Motor neuron (in vitro differentiated cells): ENCODE measurements around the gene RHOU. TPM values are rescaled to one million over a fixed set of nuclear protein-coding genes. Genes with fewer than 3 reads are reported as not detected.
A peak's percentile ranks its signal among the peaks of the same experiment; 100 is the strongest.
"Not testable (repeated sequence)": the region's sequence is repeated elsewhere in the genome, so short reads cannot be mapped to it uniquely, and the experiment has no call there.

Source experiments
- ATAC-seq, 8 experiments: fragments of 200-7000 bp; cut with Tn5 transposase; replicated peaks in 6 of 8; 2 replicates each; pipeline ENCODE4 v1.8.0; 2021; ENCODE audit warnings: mild to moderate bottlenecking in 8 of 8, moderate library complexity in 8 of 8
- H3K27ac ChIP-seq, 2 donors: fragments of 250-450 bp; sonication (Bioruptor Pico); 2 replicates each; pipeline ENCODE4 v1.9.0; 2021; ENCODE audit warnings: antibody characterized with exemption in 2 of 2, mild to moderate bottlenecking in 2 of 2, moderate library complexity in 1 of 2
- H3K4me1 ChIP-seq, 2 donors: fragments of 250-450 bp; sonication (Bioruptor Pico); replicated peaks in 1 of 2; 2 replicates each; pipeline ENCODE4 v1.6.1; 2021; ENCODE audit warnings: antibody characterized with exemption in 2 of 2, mild to moderate bottlenecking in 2 of 2, moderate library complexity in 1 of 2
- H3K4me3 ChIP-seq, 5 donors: fragments of 250-450 bp; sonication (Bioruptor Pico); 2 replicates each; pipeline ENCODE4 v1.9.0; 2021; ENCODE audit warnings: antibody characterized with exemption in 5 of 5, mild to moderate bottlenecking in 5 of 5, moderate library complexity in 4 of 5
- WGBS, 10 experiments: fragments of 450-650 bp; shearing (Covaris generic); methylation state at CpG; one replicate each; pipeline ENCODE4 v1.0.0; 2022; 5-methylcytosine and 5-hydroxymethylcytosine counted together
- in situ Hi-C, 9 experiments: fragments of 400-800 bp; cut with MboI; loops; one replicate each; pipeline ENCODE4 v1.15.0; 2021; ENCODE audit warnings: low sequenced_read_pairs in 9 of 9, low pct_unique_long_range_greater_than_20kb in 2 of 9; ENCODE audit not compliant: unreplicated experiment in 9 of 9
- total RNA-seq, 8 experiments: library from RNA; unstranded; fragments of 300-600 nt; gene quantifications; 2 replicates each; pipeline versions ENCODE4 v1.2.3 to v1.2.4, GENCODE V29; 2022

The RHOU gene
- total RNA-seq, result 10 to 100 TPM in 5 of 8 experiments, 1 to 10 TPM in 3; 3.3 to 51.6 (median 21.2) TPM

DNA sequence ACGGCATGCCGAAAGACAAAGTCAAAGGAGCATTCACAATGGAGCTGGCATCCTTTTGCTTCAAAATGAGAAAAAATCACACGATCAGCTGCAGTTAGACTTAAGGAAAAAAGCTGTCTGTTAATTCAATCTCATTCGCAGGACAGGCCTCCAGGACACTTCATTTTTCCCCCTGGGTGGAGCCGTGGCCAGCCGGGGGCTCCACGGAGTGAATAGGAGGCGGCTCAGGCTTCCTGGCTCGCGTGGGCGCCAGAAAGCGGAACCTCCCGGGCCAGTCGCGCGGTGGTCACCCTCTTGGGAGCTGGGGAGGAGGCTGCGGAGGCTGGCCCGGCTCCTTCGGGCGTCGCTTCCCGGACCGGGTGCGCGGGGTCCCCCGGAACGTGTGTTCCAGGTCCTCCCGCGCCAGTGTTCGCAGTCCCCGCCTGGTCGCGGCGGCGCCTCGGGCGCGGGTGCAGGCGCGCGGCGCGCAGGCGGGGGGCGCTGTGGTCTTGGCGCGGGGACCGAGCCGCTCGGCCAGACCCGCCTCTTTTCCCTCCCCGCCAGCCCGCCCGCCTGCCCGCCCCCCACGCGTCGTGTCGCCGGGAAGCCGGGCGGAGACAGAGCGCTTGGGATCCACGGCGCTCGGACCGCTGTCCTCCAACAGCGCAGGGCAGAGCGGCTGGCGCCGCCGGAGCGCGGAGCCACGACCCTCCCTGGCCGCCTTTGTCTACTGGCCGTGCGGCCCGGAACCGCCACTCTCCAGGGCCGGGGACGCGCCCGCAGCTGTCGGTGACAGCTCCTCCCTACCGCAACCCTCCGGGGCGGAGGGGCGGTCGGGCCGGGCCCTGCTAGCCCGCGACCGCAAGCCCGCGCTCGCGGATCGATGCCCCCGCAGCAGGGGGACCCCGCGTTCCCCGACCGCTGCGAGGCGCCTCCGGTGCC, at the start of gene RHOU:
RHOU (plus strand) TSS at position 599 of the 921 bp plus-strand sequence; CDS start at position 863, 264 bp downstream.
- ATAC-seq, result peak; percentile 84 to 90 (median 88)
- Histone ChIP-seq H3K27ac (peak within 1 kb of the TSS; percentile 79 to 89), H3K4me1 (peaks cover 16% of the 10 kb centered on the region in 2 donors), H3K4me3 (peak within 1 kb of the TSS; percentile 62 to 92 (median 88))
- 0 to 55% (median 5%) methylated on average over 2 to 18 of the region's 107 CpGs; no CpG with 5 or more reads in 1 of the 10 experiments for WGBS, 10 experiments
- in situ Hi-C loops, result loop anchor here in 3 of 9 experiments (10.0 to 25.0 kb wide), 2 partner anchors 490 to 502 kb away; no protein-coding TSS in a partner anchor

DNA sequence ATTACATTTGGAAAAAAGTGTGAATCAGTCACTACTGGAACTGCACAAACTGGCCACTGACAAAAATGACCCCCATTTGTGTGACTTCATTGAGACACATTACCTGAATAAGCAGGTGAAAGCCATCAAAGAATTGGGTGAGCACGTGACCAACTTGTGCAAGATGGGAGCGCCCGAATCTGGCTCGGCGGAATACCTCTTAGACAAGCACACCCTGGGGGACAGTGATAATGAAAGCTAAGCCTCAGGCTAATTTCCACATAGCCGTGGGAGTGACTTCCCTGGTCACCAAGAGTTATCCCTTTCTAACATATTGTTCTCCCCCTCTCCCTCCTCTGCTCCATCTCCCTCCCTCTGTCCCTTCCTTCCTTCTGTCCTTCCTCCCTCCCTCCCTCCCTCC, 47.7 kb upstream of the RHOU start:
- Histone ChIP-seq H3K4me3 (no peak overlapping the region), H3K27ac (no peak overlapping the region), H3K4me1 (no peaks in the 10 kb centered on the region)
- WGBS, 10 experiments, result 65 to 95% methylated on average over 3 to 5 of the region's 6 CpGs; no CpG with 5 or more reads in 8 of the 10 experiments
- in situ Hi-C loops, result no loop called here
- no peak for ATAC-seq

DNA sequence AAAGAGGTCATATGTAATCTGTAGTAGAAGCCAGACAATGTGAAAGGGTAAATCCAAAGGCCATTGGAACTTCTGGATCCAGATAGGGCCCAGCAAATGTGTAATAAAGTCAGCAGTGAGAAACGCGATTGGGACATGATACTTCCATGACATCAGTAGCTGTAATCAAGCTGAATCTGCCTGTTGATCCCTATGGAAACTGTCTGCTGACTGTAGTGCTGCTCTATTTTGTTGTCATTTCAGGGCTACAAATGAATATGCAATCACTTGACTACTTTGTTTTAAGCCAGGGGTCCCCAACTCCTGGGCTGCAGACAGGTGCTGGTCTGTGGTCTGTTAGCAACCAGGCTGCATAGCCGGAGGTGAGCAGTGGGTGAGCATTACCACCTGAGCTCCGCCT, 46.0 kb upstream of the RHOU start:
- Histone ChIP-seq H3K4me3 (no peak overlapping the region), H3K27ac (no peak overlapping the region), H3K4me1 (no peaks in the 10 kb centered on the region)
- ATAC-seq, result no peak
- in situ Hi-C loops, result no loop called here
- 63 to 100% (median 79%) methylated on average over 1 to 4 of the region's 4 CpGs; no CpG with 5 or more reads in 2 of the 10 experiments for WGBS, 10 experiments

DNA sequence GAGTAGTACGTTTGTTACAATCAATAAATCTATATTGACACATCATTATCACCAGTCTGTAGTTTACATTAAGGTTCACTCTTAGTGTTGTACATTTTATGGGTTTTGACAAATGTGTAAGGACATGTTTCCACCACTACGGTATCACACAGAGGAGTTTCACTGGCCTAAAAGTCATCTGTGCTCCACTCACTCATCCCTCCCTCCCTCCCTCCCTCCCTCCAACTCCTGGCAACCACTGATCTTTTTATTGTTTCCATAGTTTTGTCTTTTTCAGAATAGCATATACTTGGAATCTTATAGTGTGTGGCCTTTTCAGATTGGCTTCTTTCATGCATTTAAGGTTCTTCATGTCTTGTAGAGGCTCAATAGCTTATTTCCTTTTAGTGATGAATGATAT, 44.1 kb upstream of the RHOU start:
- no peak for ATAC-seq
- Histone ChIP-seq H3K4me3 (no peak overlapping the region), H3K27ac (no peak overlapping the region), H3K4me1 (no peaks in the 10 kb centered on the region)
- in situ Hi-C loops, result no loop called here
- 50 to 100% (median 75%) methylated on average over 1 to 2 of the region's 2 CpGs; no CpG with 5 or more reads in 2 of the 10 experiments for WGBS, 10 experiments

DNA sequence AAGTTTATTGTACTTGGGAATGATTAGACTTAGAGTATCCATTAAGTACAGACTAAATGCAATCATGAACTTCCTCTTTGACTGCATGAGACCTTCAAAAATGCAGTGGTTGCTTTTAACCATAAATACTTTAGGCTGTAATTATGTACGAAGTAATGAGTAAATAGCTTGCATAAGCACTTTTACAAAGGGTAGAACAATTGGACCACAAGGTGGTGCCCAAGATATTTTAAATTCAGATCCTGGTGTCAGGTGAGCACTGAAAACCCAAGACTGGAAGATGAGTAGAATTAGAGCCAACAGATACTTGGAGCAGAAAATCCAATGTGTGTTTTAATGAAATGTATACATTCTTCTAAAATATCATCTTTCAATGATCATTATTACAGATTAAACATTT, 43.4 kb upstream of the RHOU start:
- in situ Hi-C loops, result no loop called here
- WGBS, 10 experiments, result 13 to 86% (median 63%) methylated on average over 1 of the region's 1 CpG; no CpG with 5 or more reads in 1 of the 10 experiments

DNA sequence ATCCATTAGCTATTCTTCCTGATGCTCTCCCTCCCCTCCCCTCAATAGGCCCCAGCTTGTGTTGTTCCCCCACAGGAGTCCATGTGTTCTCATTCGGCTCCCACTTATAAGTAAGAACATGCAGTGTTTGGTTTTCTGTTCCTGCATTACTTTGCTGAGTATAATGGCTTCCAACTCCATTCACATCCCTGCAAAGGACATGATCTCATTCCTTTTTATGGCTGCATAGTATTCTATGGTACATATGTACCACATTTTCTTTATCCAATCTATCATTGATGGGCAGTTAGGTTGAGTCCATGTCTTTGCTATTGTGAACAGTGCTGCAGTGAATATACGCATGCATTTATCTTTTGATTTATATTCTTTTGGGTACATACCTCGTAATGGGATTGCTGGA, 40.8 kb upstream of the RHOU start:
- in situ Hi-C loops, H3K4me1 ChIP-seq, ATAC-seq, H3K27ac ChIP-seq, H3K4me3 ChIP-seq: not testable (repeated sequence)
- 80 to 100% (median 100%) methylated on average over 1 to 3 of the region's 3 CpGs; no CpG with 5 or more reads in 1 of the 10 experiments for WGBS, 10 experiments

More for the DNA sequence above, 43.4 kb upstream of the RHOU start:
- Histone ChIP-seq H3K4me3 (no peak overlapping the region), H3K4me1 (no peaks in the 10 kb centered on the region), H3K27ac (no peak overlapping the region)
- ATAC-seq, result peak in 3 of 8 experiments; percentile 44 to 49 (median 47)

DNA sequence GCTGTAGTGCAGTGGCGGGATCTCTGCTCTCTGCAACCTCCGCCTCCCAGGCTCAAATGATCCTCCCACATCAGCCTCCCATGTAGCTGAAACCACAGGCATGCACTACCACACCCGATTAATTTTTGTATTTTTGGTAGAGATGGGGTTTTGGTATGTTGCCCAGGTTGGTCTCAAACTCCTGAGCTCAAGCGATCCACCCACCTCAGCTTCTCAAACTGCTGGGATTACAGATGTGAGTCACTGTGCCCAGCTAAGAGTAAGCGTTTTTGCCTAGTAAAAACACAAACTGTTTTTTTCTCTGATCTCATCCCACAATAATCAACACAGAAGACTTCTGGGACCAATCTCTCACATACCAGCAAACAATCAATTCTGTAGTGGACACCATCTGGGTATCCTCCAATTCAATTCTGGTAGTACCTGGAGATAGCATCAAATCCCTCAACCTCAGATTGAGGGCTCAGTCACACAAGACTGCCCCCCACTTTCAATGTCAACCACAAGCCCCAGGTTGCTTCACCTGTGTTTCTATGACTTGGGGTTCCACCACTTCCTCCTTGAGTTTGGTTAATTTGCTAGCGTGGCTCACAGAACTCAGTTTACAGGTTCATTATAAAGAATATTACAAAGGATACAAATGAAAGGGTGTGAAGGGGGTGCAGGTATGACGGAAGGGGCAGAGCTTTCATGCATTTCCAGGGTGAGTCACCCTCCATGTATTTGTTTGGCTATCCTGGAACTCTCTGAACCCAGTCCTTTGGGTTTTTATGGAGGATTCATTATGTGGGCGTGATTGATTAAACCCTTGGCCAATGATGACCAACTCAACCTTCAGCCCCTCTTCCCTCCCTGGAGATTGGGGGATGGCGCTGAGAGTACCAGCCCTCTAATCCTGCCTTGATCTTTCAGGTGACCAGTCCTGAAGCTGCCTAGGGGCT, 40.0 kb upstream of the RHOU start:
- 47 to 100% (median 80%) methylated on average over 1 to 9 of the region's 9 CpGs for WGBS, 10 experiments
- in situ Hi-C loops, result no loop called here
- no peak overlapping the region for H3K4me3 ChIP-seq
- ATAC-seq, result no peak
- H3K27ac ChIP-seq, result no peak overlapping the region
- H3K4me1 ChIP-seq, result no peaks in the 10 kb centered on the region

DNA sequence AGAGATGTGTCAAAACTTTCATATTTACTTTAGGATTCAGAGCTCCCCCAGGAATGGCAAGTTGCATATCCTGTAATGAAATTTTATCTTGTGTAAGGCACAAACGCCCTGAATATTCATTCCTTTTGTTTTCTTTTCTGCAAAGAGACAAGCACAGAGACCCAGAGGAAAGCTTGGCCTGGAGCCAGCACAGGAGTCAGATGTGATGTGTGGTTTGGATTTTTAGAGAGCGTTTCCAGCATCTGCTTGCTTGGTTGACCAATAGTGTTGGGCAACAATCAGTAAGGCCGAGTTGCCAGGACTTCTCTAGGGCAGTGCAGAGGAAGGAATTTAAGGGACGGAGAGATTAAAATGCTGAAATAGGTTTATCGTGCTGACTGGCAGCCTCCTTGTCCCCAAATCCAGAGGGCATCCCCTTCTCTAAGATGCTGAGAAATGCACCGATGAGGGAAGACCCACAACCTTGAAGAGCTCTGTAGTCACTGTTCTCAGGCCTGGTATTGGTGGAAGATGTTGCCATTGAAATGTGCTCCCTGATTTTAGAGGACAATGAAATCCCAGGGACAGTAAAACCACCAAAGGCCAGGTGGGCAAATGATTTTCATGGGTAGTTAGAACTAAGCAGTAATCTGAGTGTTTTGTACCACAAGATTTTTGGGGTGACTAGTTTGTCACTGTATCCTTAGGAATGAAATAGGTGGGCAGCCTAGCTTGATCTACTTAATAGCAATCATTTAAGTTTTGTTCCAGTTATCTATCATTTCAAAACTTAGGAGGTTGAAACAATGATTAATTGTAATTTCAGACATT, 37.9 kb upstream of the RHOU start:
- Histone ChIP-seq H3K27ac (no peak overlapping the region), H3K4me3 (no peak overlapping the region), H3K4me1 (no peaks in the 10 kb centered on the region)
- ATAC-seq, result peak in 6 of 8 experiments; percentile 15 to 98 (median 76)
- 14 to 100% (median 33%) methylated on average over 1 to 6 of the region's 6 CpGs; no CpG with 5 or more reads in 1 of the 10 experiments for WGBS, 10 experiments
- in situ Hi-C loops, result no loop called here

DNA sequence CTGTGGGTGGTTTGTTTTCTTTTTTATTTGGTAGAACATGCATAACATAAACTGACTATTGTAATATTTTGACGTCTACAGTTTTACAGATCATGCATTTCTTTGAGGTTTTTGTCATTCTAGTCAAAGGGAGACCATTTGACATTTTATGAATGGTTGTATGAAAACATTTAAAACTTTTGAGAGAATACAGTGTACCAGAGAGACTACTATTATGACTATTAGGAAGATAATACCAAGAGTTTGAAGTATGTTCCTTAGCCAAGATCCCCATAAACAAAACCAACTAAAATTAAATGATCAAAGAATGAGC, 37.3 kb upstream of the RHOU start:
- 78 to 100% (median 90%) methylated on average over 1 of the region's 1 CpG; no CpG with 5 or more reads in 2 of the 10 experiments for WGBS, 10 experiments
- Histone ChIP-seq H3K27ac (no peak overlapping the region), H3K4me1 (no peaks in the 10 kb centered on the region), H3K4me3 (no peak overlapping the region)
- in situ Hi-C loops, result no loop called here
- ATAC-seq, result no peak

DNA sequence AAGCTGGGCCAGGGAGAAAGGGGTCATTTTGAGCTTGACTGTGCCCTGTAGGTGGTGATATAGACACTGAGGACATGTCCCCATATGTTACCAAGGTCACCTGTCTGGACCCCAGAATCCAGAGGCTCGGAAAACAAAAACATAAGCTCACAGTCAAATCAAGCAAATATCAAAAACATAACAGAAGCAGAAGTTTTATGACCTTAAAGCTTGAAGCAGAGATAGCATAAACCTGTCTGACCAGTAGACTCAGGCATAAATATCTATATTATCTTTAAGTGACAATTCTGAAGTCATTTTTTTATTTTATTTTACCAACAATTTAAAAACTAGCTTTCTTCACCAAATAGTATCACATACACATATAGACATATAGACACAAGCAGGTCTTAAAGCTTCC, 32.8 kb upstream of the RHOU start:
- no peaks in the 10 kb centered on the region for H3K4me1 ChIP-seq
- no peak overlapping the region for H3K4me3 ChIP-seq
- no peak for ATAC-seq
- no peak overlapping the region for H3K27ac ChIP-seq
- in situ Hi-C loops, result no loop called here
- 62 to 100% (median 95%) methylated on average over 1 of the region's 1 CpG; no CpG with 5 or more reads in 2 of the 10 experiments for WGBS, 10 experiments

DNA sequence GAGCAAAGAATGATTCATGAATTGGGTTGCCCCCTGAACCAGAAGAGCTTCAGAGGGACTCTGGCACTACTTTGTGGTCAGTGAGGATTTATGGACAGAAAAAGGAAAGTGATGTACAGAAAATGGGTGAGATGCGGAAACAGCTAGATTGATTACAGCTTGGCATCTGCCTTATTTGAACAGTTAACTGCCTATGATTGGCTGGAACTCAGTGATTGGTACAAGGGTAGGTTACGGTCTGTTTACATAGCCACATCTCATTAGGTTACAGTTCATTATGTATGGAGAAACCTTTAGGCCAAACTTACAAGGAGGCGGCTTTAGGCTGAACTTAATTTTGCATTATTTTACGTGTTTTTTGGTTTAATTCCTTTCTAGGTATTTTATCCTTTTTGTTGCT, 29.0 kb upstream of the RHOU start:
- ATAC-seq, result no peak
- H3K4me3 ChIP-seq, result no peak overlapping the region
- H3K4me1 ChIP-seq, result no peaks in the 10 kb centered on the region
- WGBS, 10 experiments, result 72 to 100% (median 96%) methylated on average over 1 to 4 of the region's 4 CpGs
- H3K27ac ChIP-seq, result no peak overlapping the region
- in situ Hi-C loops, result no loop called here

DNA sequence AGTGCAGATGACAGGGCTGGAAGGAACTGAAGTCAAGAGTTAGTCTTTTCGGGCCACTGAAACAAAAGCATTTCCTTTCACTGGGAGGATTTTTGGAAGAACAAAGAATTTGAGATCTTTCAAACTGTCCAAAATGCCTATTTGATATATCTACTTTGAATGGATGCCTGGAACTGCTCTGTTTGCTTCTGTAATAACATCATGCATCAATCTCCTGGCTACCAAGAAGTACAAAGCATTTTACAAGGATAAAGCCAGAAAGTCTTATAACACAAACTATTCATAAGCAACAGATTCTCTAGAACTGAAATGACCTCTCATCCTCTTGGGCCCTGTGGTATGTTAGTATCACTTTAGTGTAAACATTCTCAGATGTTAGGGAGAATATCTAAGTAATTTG, 18.2 kb upstream of the RHOU start:
- in situ Hi-C loops, result no loop called here
- Histone ChIP-seq H3K27ac (no peak overlapping the region), H3K4me3 (no peak overlapping the region), H3K4me1 (no peaks in the 10 kb centered on the region)
- ATAC-seq, result no peak
- 0 to 74% (median 63%) methylated on average over 1 of the region's 1 CpG; no CpG with 5 or more reads in 2 of the 10 experiments for WGBS, 10 experiments
